GM06990 (cell line): Measurements from ENCODE around the gene PTPRN2.

ENCODE experiments used
- DNase-seq: peaks from one replicate; pipeline ENCODE4 v3.0.0-alpha.2; 2011; ENCODE audit not compliant: insufficient read length; ENCODE audit errors: extremely low read depth
- H3K27me3 ChIP-seq: replicated peaks from 2 replicates; pipeline ENCODE4 v1.6.0; 2011; ENCODE audit warnings: low read length; ENCODE audit not compliant: control insufficient read depth, insufficient read depth
- H3K36me3 ChIP-seq: 2 replicates; pipeline ENCODE4 v1.5.1; 2011; ENCODE audit warnings: low read length; ENCODE audit not compliant: control insufficient read depth, insufficient read depth
- H3K4me3 ChIP-seq: replicated peaks from 2 replicates; pipeline ENCODE4 v1.5.1; 2011; ENCODE audit warnings: low read depth, mild to moderate bottlenecking, control low read depth, low read length
- TF ChIP-seq, protein P1 (sequence below): IDR thresholded peaks from 2 replicates; pipeline ENCODE4 v1.5.1; 2011; ENCODE audit warnings: low read length, control low read depth, mild to moderate bottlenecking, inconsistent platforms; ENCODE audit not compliant: insufficient read depth, poor library complexity, severe bottlenecking

Gene PTPRN2

GRCh38 chr7:158572000-158572828 lies 15.4 kb downstream of the PTPRN2 start:
- H3K27me3 ChIP-seq: no peaks in the 10 kb centered on the region
- no peak for DNase-seq
- H3K36me3 ChIP-seq: no peaks in the 10 kb centered on the region
- H3K4me3 ChIP-seq: no peak overlapping the region
- TF ChIP-seq, protein P1, sequence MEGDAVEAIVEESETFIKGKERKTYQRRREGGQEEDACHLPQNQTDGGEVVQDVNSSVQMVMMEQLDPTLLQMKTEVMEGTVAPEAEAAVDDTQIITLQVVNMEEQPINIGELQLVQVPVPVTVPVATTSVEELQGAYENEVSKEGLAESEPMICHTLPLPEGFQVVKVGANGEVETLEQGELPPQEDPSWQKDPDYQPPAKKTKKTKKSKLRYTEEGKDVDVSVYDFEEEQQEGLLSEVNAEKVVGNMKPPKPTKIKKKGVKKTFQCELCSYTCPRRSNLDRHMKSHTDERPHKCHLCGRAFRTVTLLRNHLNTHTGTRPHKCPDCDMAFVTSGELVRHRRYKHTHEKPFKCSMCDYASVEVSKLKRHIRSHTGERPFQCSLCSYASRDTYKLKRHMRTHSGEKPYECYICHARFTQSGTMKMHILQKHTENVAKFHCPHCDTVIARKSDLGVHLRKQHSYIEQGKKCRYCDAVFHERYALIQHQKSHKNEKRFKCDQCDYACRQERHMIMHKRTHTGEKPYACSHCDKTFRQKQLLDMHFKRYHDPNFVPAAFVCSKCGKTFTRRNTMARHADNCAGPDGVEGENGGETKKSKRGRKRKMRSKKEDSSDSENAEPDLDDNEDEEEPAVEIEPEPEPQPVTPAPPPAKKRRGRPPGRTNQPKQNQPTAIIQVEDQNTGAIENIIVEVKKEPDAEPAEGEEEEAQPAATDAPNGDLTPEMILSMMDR: no peak

DNA sequence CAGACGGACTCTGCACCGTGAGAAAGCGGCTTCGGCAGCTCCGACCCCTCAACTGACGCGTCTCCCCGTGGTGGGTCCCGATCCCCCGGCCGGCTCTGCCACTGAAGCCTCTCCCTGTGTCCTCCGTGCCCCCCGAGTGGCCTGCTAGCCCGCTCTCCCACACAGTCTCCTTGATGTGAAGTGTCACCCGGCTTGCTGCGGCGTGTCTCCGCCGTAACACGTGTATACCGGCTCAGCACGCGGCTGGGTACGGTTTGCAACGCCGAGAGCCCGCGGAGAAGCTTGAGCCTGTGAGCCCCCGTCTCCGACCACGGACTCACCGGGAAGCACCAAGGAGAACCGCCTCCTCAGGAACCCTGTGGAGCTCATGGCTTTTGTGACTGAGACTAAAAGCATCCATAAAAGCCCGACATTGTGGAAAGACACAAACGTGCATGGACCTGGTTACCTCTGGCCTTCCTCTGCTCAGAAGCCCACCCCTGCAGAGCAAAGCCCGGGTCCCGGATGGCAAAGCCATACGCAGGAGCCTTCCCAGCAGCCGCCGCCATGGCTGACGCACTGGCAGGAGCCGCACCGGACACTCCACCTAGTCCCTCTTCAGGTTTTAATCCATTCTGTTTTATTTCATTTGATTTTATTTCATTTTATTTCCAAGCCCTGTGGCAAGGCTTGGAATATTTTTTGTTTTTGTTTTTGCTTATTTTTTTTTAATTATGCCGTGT lies 17.0 kb downstream of the PTPRN2 start:
- Histone ChIP-seq H3K4me3 (no peak overlapping the region), H3K27me3 (no peaks in the 10 kb centered on the region), H3K36me3 (no peaks in the 10 kb centered on the region)
- TF ChIP-seq, protein P1: no peak
- DNase-seq: no peak

- TF ChIP-seq, protein P1: no peak
- no peaks in the 10 kb centered on the region for H3K36me3 ChIP-seq
- no peaks in the 10 kb centered on the region for H3K27me3 ChIP-seq
- H3K4me3 ChIP-seq: no peak overlapping the region
- no peak for DNase-seq
These were observed 17.7 kb downstream of the PTPRN2 start for GRCh38 chr7:158569858-158570323.

- TF ChIP-seq, protein P1: no peak
- no peak for DNase-seq
- H3K36me3 ChIP-seq: no peaks in the 10 kb centered on the region
These were observed 18.4 kb downstream of the PTPRN2 start for GRCh38 chr7:158568974-158569857.

GRCh38 chr7:158567153-158567603 lies 20.4 kb downstream of the PTPRN2 start:
- TF ChIP-seq, protein P1: no peak
- H3K4me3 ChIP-seq: no peak overlapping the region
- no peaks in the 10 kb centered on the region for H3K27me3 ChIP-seq
- H3K36me3 ChIP-seq: no peaks in the 10 kb centered on the region
- no peak for DNase-seq

More at GRCh38 chr7:158568974-158569857, 18.4 kb downstream of the PTPRN2 start:
- Histone ChIP-seq H3K4me3 (no peak overlapping the region), H3K27me3 (no peaks in the 10 kb centered on the region)
